GM21367 (cell line): Measurements from ENCODE around the gene SUPT20HL1.
"Not testable (repeated sequence)": the region's sequence is repeated elsewhere in the genome, so short reads cannot be mapped to it uniquely, and the experiment has no call there.

Experiments
- ATAC-seq: cut with Tn5 transposase; IDR thresholded peaks from one replicate; pipeline ENCODE4 v1.9.1; 2021; ENCODE audit not compliant: unreplicated experiment

The SUPT20HL1 gene

GRCh38 chrX:24363432-24364181 is 3.2 kb downstream of the SUPT20HL1 start:
- not testable (repeated sequence) for ATAC-seq

GRCh38 chrX:24364326-24364725 is 3.9 kb downstream of the SUPT20HL1 start:
- no peak for ATAC-seq

GRCh38 chrX:24364851-24365538 is 4.6 kb downstream of the SUPT20HL1 start:
- ATAC-seq: no peak

- not testable (repeated sequence) for ATAC-seq
These were observed 6.4 kb downstream of the SUPT20HL1 start for GRCh38 chrX:24366762-24367400.

DNA sequence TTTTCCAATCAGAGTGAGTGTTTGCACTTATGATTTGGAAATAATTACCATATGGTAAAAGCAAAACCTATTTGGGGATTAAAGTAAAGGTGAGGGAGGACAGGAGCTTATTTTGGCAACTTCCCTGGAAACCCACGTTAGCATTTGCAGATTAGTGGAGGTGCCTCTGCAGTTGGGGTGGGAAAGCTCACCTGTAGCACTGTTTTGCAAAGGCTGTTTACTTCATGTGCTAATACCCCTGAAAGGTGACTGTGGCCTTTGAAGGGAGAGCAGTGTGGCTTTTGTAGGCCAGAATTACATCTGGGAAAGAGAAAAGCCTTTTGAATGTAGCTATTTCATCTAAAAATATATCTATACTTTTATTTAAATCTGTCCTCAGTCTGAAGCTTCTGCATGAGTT is 9.4 kb downstream of the SUPT20HL1 start:
- ATAC-seq: no peak

DNA sequence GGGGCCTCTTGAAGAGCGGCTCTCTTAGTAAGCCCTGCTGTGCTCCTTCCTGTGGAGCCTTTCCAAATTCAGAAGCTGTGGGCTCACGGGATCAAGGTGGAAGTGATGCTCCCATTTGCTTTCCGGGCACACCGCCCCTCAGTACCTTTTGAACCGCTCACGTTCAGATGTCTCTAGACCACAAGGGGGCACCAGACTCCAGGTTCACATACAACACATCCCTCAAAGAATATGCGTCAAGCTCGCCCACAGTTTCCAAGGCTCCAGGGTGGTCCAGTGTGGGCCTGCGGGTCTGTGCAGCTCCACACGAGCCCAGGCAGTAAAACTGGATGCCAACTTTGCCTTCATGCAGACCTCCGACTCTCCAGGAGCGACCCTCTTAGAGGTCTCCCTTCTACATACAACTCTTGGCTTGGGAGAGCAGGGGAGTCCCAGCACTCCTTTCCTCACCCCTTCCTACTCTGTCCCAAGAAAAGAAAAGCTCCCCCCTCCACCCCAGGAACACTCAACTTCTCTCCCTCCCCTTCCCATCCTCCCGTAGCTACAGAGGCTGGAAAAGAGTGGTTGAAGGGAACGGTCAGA is 11.0 kb downstream of the SUPT20HL1 start:
- ATAC-seq: no peak

DNA sequence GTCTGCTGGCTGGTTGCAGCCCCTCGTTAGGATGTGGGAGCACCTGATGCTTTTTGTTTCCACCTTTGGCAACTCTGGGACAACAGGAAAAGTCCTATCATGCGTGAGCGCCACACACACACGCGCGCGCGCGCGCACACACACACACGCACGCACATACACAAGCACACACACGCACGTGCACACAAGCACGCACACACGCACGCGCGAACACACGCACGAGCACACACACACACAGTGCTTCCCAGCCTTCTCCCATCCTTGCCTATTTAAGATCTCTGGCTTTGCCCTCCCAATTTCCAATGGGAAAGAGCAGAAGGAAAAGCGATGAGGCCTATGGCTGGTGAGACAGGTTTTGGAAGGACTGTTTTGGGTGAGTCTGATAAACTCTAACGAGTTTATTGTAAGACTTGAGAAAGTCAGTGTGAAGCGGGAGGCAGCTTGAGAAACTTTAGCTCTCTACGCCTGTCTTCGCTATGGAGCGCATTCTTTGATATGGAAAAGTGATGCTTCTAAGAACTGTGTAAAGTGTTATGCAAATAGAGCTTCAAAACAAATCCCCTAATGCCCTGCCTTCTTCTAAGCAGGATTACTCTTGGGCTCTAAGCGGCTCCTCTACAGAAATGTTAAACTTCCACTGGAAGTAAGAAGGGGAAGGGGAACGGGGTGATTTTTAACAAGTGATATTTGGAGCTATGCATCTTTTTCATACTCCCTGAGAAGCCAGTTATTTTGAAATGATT is 11.8 kb downstream of the SUPT20HL1 start:
- ATAC-seq: no peak

GRCh38 chrX:24375600-24376131 is 15.2 kb downstream of the SUPT20HL1 start:
- no peak for ATAC-seq

DNA sequence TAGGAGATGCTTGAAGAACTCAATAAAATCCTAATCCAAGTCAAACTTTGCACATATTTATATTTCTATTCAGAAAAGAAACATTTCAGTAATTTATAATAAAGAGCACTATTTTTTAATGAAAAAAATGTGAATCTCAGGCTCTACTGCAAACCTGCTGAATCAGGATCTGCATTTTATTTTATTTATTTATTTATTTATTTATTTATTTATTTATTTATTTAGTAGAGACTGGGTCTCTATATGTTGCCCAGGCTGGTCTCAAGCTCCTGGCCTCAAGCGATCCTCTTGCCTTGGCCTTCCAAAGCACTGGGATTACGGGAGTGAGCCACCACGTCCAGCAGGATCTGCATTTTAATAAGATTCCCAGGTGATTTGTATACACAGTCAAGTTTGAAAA is 16.0 kb downstream of the SUPT20HL1 start:
- no peak for ATAC-seq

- ATAC-seq: no peak
These were observed 16.8 kb downstream of the SUPT20HL1 start for GRCh38 chrX:24377195-24377594.

DNA sequence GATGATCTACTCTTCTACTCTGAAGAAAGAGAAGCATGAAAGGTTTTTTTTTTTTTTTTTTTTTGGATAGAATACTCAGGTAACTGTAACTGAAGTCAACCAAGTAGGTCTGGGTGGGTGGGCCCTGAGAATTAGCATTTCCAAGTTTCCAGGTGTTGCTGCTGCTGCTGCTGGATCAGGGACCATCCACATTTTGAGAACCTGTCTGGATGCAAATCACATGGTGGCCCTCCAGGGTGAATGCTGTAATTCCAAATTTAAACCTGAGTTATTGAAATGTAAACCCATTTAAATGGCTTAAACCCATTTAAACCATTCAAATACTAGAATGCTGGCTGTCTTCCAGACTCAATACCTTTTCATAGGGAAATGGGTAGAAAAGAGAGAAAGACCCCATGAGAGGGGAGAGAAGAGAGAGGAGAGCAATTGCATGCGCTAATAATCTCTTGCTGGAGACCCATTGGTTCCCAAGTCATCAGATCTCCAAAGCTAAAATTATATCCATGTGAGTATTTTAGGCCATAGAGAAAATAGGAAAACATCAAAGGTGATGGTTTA is 17.6 kb downstream of the SUPT20HL1 start:
- ATAC-seq: no peak

- no peak for ATAC-seq
These were observed 18.3 kb downstream of the SUPT20HL1 start for GRCh38 chrX:24378706-24379105.

DNA sequence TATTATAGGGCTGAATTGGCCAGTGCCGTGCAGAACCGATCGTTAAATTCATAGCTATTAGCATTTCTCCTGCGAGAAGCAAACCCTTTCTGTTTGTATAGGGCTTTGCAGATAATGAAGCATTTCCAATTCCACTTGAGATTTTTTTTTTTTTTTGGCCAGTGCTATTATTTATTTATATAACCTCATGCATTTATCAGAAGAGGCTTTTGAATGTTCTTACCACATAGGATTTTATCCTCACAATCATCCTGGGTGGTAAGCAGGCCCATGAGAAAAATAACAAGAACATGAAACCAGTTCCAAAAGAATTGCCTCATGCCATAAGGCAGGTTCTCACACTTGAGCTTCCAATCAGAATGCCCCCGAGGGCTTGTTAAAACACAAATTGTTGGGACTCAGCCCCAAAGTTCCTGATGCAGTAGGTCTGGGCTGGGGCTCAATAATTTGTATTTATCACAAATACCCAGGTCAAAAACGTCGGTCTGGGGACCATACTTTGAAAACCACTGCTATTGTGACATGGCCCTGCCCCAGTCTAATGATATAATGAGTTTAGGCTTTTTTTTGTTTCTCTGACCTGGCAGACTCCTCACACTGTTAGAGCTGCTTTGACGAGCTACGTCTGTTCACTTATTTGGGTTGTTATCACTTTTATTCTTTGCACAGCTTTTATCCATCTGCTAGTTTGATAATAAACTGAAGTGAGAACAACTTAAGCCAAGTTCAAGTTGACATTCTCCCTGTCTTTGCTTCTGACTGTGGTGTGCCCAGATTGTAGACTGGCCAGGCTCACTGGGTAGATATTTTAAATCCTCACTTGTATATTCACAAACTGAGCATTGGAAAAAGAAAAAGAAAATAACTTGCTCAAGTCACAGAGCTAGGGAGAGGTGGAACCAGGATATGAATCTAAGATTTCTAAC is 20.1 kb downstream of the SUPT20HL1 start:
- no peak for ATAC-seq

- not testable (repeated sequence) for ATAC-seq
These were observed 21.9 kb downstream of the SUPT20HL1 start for GRCh38 chrX:24382315-24382714.

DNA sequence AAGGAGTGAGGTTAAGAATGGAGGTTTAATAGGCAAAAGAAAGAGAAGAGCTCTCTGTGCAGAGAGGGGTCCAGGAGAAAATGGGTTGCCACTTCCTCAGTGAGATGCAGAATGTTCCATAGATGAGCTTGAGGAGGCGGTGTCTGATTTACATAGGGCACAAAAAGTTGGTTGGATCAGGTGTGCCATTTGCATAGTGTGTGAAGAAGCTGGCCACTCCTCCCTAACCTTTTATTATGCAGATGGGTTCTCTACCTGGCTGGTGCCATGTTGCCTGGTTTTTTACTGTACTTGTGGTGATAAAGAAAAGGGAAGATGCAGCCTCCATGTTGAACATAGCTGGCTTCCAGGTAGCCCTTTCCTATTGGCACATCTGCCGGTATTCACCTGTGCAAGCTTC is 27.3 kb downstream of the SUPT20HL1 start:
- no peak for ATAC-seq

GRCh38 chrX:24391389-24391788 is 30.9 kb downstream of the SUPT20HL1 start:
- no peak for ATAC-seq

DNA sequence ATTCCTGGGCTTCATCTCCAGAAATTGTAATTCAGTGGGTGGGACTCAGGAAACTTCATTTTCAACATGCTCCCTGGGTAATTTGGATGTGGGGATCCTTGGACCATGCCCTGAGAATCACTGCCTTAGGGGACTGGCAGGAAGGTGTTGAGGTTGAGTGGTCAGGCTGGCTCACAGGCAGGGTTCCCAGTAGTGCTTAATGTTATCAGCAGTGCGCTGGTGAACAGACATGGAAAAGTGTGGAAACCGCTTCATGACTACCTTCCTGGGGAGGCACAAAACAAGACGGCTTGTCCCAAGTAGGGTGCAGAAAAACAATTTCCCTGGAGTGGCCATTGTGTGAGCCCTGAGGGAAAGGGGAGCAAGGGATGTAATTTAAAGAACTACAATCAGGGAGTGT is 31.4 kb downstream of the SUPT20HL1 start:
- ATAC-seq: no peak

GRCh38 chrX:24392709-24393108 is 32.3 kb downstream of the SUPT20HL1 start:
- ATAC-seq: no peak

- ATAC-seq: peak; percentile 70
These were observed 35.3 kb downstream of the SUPT20HL1 start for GRCh38 chrX:24395775-24396174.
